ENCODE measurements around the gene CATSPER1.

DNA sequence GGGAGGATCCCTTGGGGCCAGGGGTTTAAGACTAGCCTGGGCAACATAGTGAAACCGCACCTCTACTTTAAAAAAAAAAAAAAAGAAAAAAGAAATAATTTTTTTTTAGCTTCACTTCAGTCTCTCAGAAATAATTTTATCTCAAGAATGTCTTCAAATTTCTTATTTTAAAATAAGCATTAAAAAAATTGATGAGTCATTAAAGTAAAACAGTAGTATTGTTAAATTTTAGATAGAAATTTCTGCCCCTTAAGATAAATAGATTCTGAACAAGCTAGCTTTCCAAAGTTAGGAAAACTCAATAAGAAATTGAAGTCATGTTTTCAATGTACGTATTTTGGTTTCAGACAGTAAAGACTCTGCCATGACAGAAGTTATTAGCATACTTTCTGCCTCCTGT, 36.1 kb upstream of the CATSPER1 start:
- TF ChIP-seq, protein P1, sequence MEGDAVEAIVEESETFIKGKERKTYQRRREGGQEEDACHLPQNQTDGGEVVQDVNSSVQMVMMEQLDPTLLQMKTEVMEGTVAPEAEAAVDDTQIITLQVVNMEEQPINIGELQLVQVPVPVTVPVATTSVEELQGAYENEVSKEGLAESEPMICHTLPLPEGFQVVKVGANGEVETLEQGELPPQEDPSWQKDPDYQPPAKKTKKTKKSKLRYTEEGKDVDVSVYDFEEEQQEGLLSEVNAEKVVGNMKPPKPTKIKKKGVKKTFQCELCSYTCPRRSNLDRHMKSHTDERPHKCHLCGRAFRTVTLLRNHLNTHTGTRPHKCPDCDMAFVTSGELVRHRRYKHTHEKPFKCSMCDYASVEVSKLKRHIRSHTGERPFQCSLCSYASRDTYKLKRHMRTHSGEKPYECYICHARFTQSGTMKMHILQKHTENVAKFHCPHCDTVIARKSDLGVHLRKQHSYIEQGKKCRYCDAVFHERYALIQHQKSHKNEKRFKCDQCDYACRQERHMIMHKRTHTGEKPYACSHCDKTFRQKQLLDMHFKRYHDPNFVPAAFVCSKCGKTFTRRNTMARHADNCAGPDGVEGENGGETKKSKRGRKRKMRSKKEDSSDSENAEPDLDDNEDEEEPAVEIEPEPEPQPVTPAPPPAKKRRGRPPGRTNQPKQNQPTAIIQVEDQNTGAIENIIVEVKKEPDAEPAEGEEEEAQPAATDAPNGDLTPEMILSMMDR (IDR thresholded peaks at IDR 0.05 in 8 of 11, conservative IDR thresholded peaks at IDR 0.05 in 3 of 11), result no peak
- TF ChIP-seq POLR2AphosphoS5 (IDR thresholded peaks at IDR 0.05), result no peak
